Measurements from ENCODE around the gene DHRS7B. TPM values are rescaled to one million over a fixed set of nuclear protein-coding genes. Genes with fewer than 3 reads are reported as not detected.
A peak's percentile ranks its signal among the peaks of the same experiment; 100 is the strongest.
"Not testable (repeated sequence)": the region's sequence is repeated elsewhere in the genome, so short reads cannot be mapped to it uniquely, and the experiment has no call there.

DHRS7B gene
- polyA plus RNA-seq, 4 donors = 37.6 to 40.9 (median 39.6) TPM

DNA sequence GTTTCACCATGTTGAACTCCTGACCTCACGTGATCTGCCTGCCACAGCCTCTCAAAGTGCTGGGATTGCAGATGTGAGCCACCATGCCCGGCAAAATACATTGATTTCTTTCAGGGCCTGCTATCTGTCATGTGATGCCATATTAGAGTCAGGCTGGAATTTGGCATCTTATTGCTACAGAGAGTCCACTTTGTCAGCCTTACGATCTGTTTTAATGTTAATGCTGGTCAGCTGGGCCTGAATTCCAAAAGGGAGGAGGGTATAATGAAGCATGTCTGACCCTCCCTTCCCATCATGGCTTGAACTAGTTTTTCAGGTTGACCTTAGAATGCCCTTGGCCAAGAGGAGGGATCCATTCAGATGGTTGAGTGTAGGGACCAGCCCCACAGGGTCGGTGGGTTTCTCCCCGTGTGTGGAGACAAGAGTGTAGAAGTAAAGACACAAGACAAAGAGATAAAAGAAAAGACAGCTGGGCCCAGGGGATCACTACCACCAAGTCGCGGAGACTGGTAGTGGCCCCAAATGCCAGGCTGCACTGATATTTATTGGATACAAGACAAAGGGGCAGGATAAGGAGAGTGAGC, 19.6 kb upstream of the DHRS7B start:
- DNase-seq (ENCODE audit: low read depth in 4 of 4, low spot score in 2 of 4) = not testable (repeated sequence)

DNA sequence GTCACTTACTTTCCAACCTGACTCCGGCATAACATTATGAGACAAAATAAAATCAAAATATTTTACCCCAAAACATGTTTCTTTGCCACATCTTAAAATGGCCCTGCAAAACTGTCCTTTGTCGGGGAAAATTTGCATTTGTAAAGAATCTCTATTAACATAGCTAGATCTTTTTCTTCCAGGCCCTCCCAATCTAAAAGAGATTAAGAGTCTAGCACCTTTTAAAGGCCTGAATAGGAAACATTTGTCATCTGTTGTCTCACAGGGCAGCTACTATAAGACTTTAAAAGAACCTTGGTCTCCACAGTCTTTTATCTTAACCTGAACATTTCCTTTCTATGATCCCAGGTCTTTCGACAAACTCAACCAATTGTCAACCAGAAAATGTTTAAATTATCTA, 18.1 kb upstream of the DHRS7B start:
- no peak for DNase-seq (ENCODE audit: low read depth in 4 of 4, low spot score in 2 of 4)

DNA sequence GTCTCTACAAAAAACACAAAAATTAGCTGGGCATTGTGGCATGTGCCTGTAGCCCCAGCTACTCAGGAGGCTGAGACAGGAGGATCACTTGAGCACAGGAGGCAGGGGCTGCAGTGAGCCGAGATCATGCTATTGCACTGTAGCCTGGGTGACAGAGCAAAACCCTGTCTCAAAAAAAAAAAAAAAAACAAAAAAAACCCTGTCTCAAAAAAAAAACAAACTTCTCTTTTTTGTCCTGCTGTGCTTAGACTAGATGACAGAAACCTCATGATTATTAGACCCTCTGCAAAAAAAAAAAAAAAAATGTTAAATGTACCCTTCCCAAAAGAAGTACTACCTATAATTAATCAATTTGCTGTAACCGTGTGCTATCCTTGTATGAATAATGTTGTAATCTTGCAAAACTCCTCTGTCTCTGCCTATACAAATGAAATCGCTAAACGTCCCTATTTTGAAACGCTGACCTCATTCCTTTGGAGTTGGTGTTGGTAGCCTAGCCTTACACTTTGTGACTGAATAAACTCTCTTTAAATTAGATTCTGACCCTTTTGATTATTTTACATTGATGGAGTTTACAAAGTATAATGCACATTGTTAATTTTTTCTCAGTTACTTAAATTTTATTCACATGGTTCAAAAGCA, 13.6 kb upstream of the DHRS7B start:
- DNase-seq (ENCODE audit: low read depth in 4 of 4, low spot score in 2 of 4) = no peak

DNA sequence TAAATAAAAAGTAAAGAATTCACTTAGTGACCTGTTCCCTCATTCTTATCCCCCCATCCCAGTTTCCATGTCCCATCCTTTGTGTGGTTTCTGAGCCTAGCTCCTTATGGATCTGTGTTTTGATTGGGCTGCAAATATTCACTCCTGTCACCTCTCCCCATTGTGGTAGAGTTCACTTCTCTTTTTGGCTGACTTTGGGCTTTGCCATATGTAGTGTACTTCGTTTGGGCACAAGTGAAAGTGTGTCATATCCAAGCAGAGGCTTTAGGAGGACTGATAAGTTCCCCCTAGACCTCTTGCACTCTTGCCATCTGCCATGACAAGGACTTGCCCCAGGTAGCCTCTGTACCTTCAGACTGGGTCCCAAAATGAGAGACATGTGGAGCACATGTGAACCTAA, 13.0 kb upstream of the DHRS7B start:
- no peak for DNase-seq (ENCODE audit: low read depth in 4 of 4, low spot score in 2 of 4)

- not testable (repeated sequence) for DNase-seq (ENCODE audit: low read depth in 4 of 4, low spot score in 2 of 4)
These were observed 12.0 kb upstream of the DHRS7B start for GRCh38 chr17:21114791-21115190.

GRCh38 chr17:21119247-21119918, 7.4 kb upstream of the DHRS7B start:
- DNase-seq (ENCODE audit: low read depth in 4 of 4, low spot score in 2 of 4) = peak in 2 of 4 donors; percentile 28 to 53

DNA sequence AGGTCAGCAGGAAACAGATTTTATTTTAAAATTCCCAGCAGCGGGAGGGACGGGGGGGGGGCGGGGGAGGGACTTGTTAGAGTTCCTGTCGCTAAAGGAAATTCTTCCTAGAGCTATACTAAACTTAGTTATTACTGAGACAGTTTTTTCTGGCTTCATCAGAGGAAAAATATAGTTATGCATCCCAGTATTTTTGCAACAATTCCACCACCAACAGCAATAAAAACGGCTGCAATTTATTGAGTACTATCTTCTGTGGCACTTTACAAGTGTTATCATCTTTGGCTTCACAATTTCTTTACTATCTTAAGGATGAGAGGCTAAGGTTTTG, 6.9 kb upstream of the DHRS7B start:
- DNase-seq (ENCODE audit: low read depth in 4 of 4, low spot score in 2 of 4) = no peak

GRCh38 chr17:21124086-21124485, 2.7 kb upstream of the DHRS7B start:
- no peak for DNase-seq (ENCODE audit: low read depth in 4 of 4, low spot score in 2 of 4)

DNA sequence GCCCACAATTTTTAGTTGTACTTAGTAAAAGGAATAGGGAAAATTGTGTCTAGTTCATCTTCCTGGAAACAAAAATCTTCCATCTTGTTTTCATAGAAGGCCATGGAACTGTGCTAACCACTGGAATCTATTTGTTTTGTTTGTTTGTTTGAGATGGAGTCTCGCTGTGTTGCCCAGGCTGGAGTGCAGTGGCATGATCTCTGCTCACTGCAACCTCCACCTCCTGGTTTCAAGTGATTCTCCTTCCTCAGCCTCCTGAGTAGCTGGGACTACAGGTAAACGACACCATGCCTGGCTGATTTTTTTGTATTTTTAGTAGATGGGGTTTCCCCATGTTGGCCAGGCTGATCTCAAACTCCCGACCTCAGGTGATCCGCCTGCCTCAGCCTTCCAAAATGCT, 2.2 kb upstream of the DHRS7B start:
- not testable (repeated sequence) for DNase-seq (ENCODE audit: low read depth in 4 of 4, low spot score in 2 of 4)

- no peak for DNase-seq (ENCODE audit: low read depth in 4 of 4, low spot score in 2 of 4)
These were observed 902 bp upstream of the DHRS7B start for GRCh38 chr17:21125862-21126261.

DNA sequence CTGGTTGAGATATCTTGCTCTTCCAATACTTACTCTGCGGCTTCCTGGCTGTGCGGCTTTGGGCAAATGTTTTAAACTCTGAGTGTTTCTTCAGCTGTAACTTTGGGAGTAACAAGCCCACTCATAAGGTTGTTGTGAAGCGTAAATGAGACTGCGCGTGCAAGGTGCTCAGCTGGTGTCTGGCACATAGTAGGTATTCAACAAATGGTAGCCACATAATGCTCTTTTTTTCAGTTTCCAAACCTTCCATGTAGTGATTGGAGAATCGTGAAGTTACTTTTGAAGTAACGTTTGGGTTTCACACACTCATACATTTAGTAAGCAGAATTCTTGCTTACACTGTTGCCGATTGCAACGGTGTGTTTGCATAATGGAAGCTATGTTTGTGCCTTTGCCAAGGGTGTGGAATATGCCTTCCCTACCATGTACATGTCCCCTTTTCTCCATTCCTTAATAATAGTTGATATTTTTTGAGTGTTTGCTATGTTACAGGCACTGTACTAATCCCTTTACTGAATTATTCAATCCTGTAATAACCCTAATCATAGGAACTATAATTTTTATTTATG, 829 bp downstream of the DHRS7B start:
- DNase-seq (ENCODE audit: low read depth in 4 of 4, low spot score in 2 of 4) = no peak

DNA sequence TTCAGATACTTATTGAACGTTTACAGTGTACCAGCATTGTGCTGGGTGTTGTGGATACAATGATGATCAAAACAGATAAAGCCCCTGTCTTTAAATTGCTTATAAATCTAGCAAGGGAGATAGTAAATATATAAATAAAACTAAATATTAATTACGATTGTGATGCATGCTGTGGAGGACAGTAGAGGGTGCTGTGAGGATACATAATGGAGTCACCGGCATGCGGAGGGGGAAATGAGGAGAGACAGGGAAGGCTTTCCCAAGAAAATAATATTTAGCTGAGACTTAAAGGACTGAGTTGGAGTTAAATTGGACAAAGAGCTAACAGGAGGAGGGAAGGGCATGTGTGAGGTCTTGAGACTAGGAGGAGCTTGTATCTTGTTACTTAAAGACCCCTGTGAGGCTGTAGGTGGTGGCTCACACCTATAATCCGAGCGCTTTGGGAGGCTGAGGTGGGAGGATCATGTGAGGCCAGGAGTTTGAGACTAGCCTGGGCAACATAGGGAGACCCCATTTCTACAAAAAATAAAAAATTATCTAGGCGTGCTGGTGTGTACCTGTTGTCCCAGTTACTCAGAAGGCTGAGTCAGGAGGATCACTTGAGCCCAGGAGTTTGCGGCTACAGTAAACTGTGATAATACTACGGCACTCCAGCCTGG, 2.4 kb downstream of the DHRS7B start:
- peak in 1 of 4 donors; percentile 8 for DNase-seq (ENCODE audit: low read depth in 4 of 4, low spot score in 2 of 4)

GRCh38 chr17:21131137-21131536, 4.4 kb downstream of the DHRS7B start:
- DNase-seq (ENCODE audit: low read depth in 4 of 4, low spot score in 2 of 4) = no peak

DNA sequence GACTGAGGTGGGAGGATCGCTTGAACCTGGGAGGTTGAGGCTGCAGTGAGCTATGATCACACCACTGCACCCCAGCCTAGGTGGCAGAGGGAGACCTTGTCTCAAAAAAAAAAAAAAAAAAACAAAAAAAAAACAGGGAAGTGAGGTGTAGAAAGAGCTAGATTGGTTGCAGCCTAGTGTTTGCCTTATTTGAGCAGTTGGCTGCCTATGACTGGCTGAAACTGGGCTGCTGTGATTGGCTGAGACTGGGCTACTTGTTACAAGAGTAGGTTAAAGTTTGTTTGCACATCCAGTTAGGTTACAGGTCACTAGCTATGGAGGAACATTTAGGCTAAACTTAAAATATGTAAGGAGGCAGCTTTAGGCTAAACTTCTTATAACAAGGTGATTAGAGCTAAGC, 5.7 kb downstream of the DHRS7B start:
- DNase-seq (ENCODE audit: low read depth in 4 of 4, low spot score in 2 of 4) = no peak

- no peak for DNase-seq (ENCODE audit: low read depth in 4 of 4, low spot score in 2 of 4)
These were observed 7.8 kb downstream of the DHRS7B start for GRCh38 chr17:21134559-21134958.

GRCh38 chr17:21140911-21141310, 14.1 kb downstream of the DHRS7B start:
- no peak for DNase-seq (ENCODE audit: low read depth in 4 of 4, low spot score in 2 of 4)

- no peak for DNase-seq (ENCODE audit: low read depth in 4 of 4, low spot score in 2 of 4)
These were observed 14.6 kb downstream of the DHRS7B start for GRCh38 chr17:21141331-21141730.

- DNase-seq (ENCODE audit: low read depth in 4 of 4, low spot score in 2 of 4) = not testable (repeated sequence)
These were observed 15.3 kb downstream of the DHRS7B start for GRCh38 chr17:21142065-21142464.

DNA sequence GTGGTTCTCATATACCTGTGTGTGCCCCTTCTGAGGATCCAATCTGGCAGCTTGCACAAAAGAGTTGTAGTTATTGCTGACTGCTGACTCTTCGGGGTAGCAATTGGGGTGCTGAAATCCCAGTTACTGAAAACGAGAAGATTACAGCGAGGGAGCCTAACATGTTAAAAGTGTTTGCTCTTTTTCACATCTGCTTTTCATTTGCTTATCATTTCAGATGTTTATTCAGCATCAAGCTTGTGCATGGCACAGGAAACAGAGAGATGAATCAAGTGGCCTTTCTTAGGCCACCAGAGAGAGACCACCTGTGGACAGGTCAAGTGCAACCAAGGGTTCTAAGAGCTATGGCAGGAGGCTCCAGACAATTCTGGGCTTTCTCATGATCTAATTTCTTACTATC, 16.9 kb downstream of the DHRS7B start:
- no peak for DNase-seq (ENCODE audit: low read depth in 4 of 4, low spot score in 2 of 4)

DNA sequence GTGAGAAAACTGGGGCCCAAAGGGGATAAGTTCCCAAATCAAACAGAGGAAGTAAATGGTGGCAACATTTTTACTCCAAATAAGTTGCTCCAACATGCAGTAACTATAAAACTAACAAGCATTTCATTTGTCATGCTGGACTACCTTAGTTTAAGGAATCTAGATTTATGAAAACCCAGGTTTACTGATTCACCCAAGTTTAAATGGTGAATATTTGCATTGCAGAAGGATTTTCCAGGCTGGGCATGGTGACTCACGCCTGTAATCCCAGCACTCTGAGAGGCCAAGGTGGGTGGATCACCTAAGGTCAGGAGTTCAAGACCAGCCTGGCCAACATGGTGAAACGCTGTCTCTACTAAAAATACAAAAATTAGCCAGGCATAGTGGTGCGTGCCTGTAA, 17.5 kb downstream of the DHRS7B start:
- not testable (repeated sequence) for DNase-seq (ENCODE audit: low read depth in 4 of 4, low spot score in 2 of 4)

- no peak for DNase-seq (ENCODE audit: low read depth in 4 of 4, low spot score in 2 of 4)
These were observed 19.7 kb downstream of the DHRS7B start for GRCh38 chr17:21146362-21147015.
